Neutrophil (primary cell): ENCODE results near the gene MRPL37.

ENCODE experiments used
- H3K27ac ChIP-seq: fragments of 200-600 bp; sonication (generic); 2 replicates; pipeline ENCODE4 v1.5.1; 2016; ENCODE audit warnings: mild to moderate bottlenecking, moderate library complexity
- H3K27me3 ChIP-seq: fragments of 200-600 bp; sonication (generic); 2 replicates; pipeline ENCODE4 v1.6.0; 2016; ENCODE audit warnings: mild to moderate bottlenecking
- H3K36me3 ChIP-seq: fragments of 200-600 bp; sonication (generic); 2 replicates; pipeline ENCODE4 v1.5.1; 2017
- H3K4me1 ChIP-seq, 2 experiments: fragments of 200-600 bp in 1 of 2; sonication (generic) in 1 of 2; 1 replicate in 1 of 2; 2 replicates in 1 of 2; pipeline versions ENCODE4 v1.5.1 to v1.6.1; 2013 to 2016; ENCODE audit warnings: low read depth in 1 of 2, low read length in 1 of 2, mild to moderate bottlenecking in 1 of 2, moderate library complexity in 1 of 2; ENCODE audit not compliant: control insufficient read depth in 1 of 2, insufficient read depth in 1 of 2
- H3K4me3 ChIP-seq, 2 experiments: fragments of 200-600 bp in 1 of 2; sonication (generic) in 1 of 2; 1 replicate in 1 of 2; 2 replicates in 1 of 2; pipeline ENCODE4 v1.5.1; 2013 to 2016; ENCODE audit warnings: low read depth in 1 of 2, low read length in 1 of 2, mild to moderate bottlenecking in 1 of 2, moderate library complexity in 1 of 2
- H3K9me3 ChIP-seq: fragments of 200-600 bp; sonication (generic); 2 replicates; pipeline ENCODE4 v1.5.1; 2016
- TF ChIP-seq, protein P1 (sequence below): fragments of 200-600 bp; sonication (generic); IDR thresholded peaks from 2 replicates; pipeline ENCODE4 v1.5.1; 2016; ENCODE audit warnings: antibody characterized with exemption

MRPL37 gene

DNA sequence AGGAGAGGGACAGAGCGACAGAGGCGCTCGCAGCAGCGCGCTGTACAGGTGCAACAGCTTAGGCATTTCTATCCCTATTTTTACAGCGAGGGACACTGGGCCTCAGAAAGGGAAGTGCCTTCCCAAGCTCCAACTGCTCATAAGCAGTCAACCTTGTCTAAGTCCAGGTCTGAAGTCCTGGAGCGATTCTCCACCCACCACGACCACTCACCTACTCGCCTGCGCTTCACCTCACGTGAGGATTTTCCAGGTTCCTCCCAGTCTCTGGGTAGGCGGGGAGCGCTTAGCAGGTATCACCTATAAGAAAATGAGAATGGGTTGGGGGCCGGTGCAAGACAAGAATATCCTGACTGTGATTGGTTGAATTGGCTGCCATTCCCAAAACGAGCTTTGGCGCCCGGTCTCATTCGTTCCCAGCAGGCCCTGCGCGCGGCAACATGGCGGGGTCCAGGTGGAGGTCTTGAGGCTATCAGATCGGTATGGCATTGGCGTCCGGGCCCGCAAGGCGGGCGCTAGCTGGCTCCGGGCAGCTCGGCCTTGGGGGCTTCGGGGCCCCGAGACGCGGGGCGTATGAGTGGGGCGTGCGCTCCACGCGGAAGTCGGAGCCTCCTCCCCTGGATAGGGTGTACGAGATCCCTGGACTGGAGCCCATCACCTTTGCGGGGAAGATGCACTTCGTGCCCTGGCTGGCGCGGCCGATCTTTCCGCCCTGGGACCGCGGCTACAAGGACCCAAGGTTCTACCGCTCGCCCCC lies at the start of gene MRPL37, which contains the start of gene CYB5RL:
MRPL37 (plus strand) TSS at position 403 of the 754 bp plus-strand sequence; CDS start at position 480, 77 bp downstream.
CYB5RL (minus strand) TSS at position 266 of the 754 bp plus-strand sequence. CDS start 4,414 bp downstream, outside the sequence.
- no peaks in the 10 kb centered on the region for H3K27me3 ChIP-seq
- peak within 1 kb of the TSS; percentile 31 for H3K27ac ChIP-seq
- H3K9me3 ChIP-seq: no peaks in the 10 kb centered on the region
- H3K36me3 ChIP-seq: peaks cover 9% of the 10 kb centered on the region
- TF ChIP-seq, protein P1, sequence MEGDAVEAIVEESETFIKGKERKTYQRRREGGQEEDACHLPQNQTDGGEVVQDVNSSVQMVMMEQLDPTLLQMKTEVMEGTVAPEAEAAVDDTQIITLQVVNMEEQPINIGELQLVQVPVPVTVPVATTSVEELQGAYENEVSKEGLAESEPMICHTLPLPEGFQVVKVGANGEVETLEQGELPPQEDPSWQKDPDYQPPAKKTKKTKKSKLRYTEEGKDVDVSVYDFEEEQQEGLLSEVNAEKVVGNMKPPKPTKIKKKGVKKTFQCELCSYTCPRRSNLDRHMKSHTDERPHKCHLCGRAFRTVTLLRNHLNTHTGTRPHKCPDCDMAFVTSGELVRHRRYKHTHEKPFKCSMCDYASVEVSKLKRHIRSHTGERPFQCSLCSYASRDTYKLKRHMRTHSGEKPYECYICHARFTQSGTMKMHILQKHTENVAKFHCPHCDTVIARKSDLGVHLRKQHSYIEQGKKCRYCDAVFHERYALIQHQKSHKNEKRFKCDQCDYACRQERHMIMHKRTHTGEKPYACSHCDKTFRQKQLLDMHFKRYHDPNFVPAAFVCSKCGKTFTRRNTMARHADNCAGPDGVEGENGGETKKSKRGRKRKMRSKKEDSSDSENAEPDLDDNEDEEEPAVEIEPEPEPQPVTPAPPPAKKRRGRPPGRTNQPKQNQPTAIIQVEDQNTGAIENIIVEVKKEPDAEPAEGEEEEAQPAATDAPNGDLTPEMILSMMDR: peak; percentile 24
- peaks cover 16% of the 10 kb centered on the region in 2 experiments for H3K4me1 ChIP-seq
- peak within 1 kb of the TSS; percentile 82 to 93 for H3K4me3 ChIP-seq

- TF ChIP-seq, protein P1: no peak
- Histone ChIP-seq H3K9me3 (no peaks in the 10 kb centered on the region), H3K27ac (no peak overlapping the region), H3K36me3 (no peaks in the 10 kb centered on the region), H3K4me1 (peaks cover 0 to 7% of the 10 kb centered on the region in 2 experiments), H3K27me3 (no peaks in the 10 kb centered on the region), H3K4me3 (no peak overlapping the region)
Measured at GRCh38 chr1:54151013-54151412, 49.0 kb upstream of the MRPL37 start.

DNA sequence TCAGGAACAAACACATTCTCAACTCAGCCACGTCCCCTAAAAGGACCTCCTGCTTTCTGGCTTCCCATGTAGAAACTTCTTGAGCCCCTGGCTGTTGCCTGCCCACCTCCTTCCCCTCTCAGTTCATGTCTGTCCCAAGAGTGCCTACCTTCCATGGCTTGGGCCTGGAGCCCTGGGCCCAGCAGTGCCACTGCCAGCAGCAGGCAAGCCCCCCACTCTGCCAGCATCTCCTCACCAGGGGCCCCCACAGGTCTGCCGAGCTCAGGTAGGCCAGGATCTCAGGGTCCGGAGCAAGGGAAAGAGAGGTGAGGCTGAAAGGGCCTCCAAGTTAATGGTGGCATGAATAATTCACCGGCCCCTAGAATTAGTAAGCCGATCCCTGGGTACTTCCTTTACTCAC lies 47.3 kb upstream of the MRPL37 start, which contains the start of gene CDCP2:
CDCP2 (minus strand) TSS at position 305 of the 400 bp plus-strand sequence; CDS start at position 227, 78 bp downstream.
- Histone ChIP-seq H3K4me3 (no peak within 1 kb of the TSS), H3K9me3 (no peaks in the 10 kb centered on the region), H3K27ac (no peak within 1 kb of the TSS), H3K4me1 (peaks cover 0 to 7% of the 10 kb centered on the region in 2 experiments), H3K27me3 (no peaks in the 10 kb centered on the region), H3K36me3 (no peaks in the 10 kb centered on the region)
- TF ChIP-seq, protein P1: no peak

GRCh38 chr1:54153535-54154439 lies 46.2 kb upstream of the MRPL37 start:
- no peak overlapping the region for H3K4me3 ChIP-seq
- no peaks in the 10 kb centered on the region for H3K9me3 ChIP-seq
- TF ChIP-seq, protein P1: no peak
- no peaks in the 10 kb centered on the region for H3K27me3 ChIP-seq
- H3K27ac ChIP-seq: no peak overlapping the region
- H3K36me3 ChIP-seq: no peaks in the 10 kb centered on the region
- H3K4me1 ChIP-seq: peaks cover 0 to 7% of the 10 kb centered on the region in 2 experiments

DNA sequence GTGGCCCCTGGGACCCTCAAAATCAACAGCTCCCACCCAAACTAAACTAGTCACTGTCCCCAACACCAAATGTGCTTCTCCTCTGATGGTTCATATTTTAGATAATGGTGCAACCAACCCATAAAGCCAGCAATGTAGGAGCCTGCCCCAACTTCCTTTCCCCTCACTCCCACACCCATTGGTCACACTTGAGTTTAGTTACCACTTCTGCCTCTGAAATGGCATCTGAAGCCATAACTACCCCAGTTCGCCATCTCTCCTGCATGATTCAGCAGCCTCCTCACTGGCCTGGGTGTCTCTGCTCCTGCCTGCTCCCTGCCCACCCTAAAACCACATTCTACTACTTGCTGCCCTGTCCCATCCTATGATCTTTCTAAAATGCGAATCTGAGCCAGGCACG lies 43.8 kb upstream of the MRPL37 start:
- Histone ChIP-seq H3K9me3 (no peaks in the 10 kb centered on the region), H3K36me3 (no peaks in the 10 kb centered on the region), H3K4me1 (peaks cover 0 to 7% of the 10 kb centered on the region in 2 experiments), H3K27ac (no peak overlapping the region), H3K4me3 (no peak overlapping the region), H3K27me3 (no peaks in the 10 kb centered on the region)
- TF ChIP-seq, protein P1: no peak
